B cell (primary cell): ENCODE measurements around the gene SLC35B2. TPM values are rescaled to one million over a fixed set of nuclear protein-coding genes. Genes with fewer than 3 reads are reported as not detected.

Source experiments
- ATAC-seq: fragments of 200-7000 bp; cut with Tn5 transposase; one replicate; pipeline ENCODE4 v1.10.0; 2021; ENCODE audit warnings: low read depth, mild to moderate bottlenecking, moderate number of reproducible peaks, moderate library complexity
- CTCF ChIA-PET: fragments of 350-600 bp; sonication (Branson Sonifier 250); formaldehyde crosslinking; loops from one replicate; lab custom pipeline; 2021; ENCODE audit warnings: antibody characterized with exemption, inconsistent platforms; lab: Charles Lee
- POLR2A ChIA-PET: fragments of 350-600 bp; sonication (Branson Sonifier 250); formaldehyde crosslinking; loops from one replicate; lab custom pipeline; 2021; ENCODE audit warnings: antibody characterized with exemption; lab: Charles Lee
- DNase-seq: peaks from one replicate; pipeline ENCODE4 v3.0.0; 2013
- H2AFZ ChIP-seq: 2 replicates; pipeline ENCODE4 v1.6.1; 2012; ENCODE audit warnings: mild to moderate bottlenecking, low read depth, low read length; ENCODE audit not compliant: insufficient read depth, poor library complexity, severe bottlenecking
- H3K27ac ChIP-seq, 2 donors: 1 replicate in 1 of 2; 2 replicates in 1 of 2; pipeline ENCODE4 v1.5.1; 2012 to 2013; ENCODE audit warnings: low read length in 2 of 2, mild to moderate bottlenecking in 2 of 2, moderate library complexity in 1 of 2
- H3K27me3 ChIP-seq, 4 experiments: fragments of 200-600 bp in 1 of 4; sonication (generic) in 1 of 4; replicated peaks in 1 of 4; 1 replicate in 2 of 4; 2 replicates in 2 of 4; pipeline versions ENCODE4 v1.6.1 to v1.7.0; 2013 to 2016; ENCODE audit warnings: low read length in 3 of 4, mild to moderate bottlenecking in 2 of 4, mixed read lengths in 1 of 4, moderate library complexity in 1 of 4; ENCODE audit not compliant: insufficient read depth in 4 of 4, control insufficient read depth in 3 of 4; ENCODE audit errors: control extremely low read depth in 1 of 4
- H3K36me3 ChIP-seq, 2 experiments: replicated peaks in 1 of 2; 1 replicate in 1 of 2; 2 replicates in 1 of 2; pipeline versions ENCODE4 v1.6.1 to v1.7.1; 2013; ENCODE audit warnings: low read length in 1 of 2; ENCODE audit not compliant: insufficient read depth in 2 of 2, control insufficient read depth in 1 of 2; ENCODE audit errors: control extremely low read depth in 1 of 2, extremely low read depth in 1 of 2
- H3K4me1 ChIP-seq, 2 donors: fragments of 200-600 bp in 1 of 2; sonication (generic) in 1 of 2; 1 replicate in 1 of 2; 2 replicates in 1 of 2; pipeline versions ENCODE4 v1.5.1 to v1.6.1; 2013 to 2017; ENCODE audit warnings: low read length in 2 of 2; ENCODE audit not compliant: control insufficient read depth in 2 of 2, insufficient read depth in 2 of 2
- H3K4me2 ChIP-seq: replicated peaks from 2 replicates; pipeline ENCODE3; 2012; ENCODE audit warnings: mild to moderate bottlenecking, low read depth, low read length; ENCODE audit not compliant: poor library complexity, severe bottlenecking
- H3K4me3 ChIP-seq, 5 experiments: fragments of 200-600 bp in 1 of 5; sonication (generic) in 1 of 5; 1 replicate in 3 of 5; 2 replicates in 2 of 5; pipeline versions ENCODE4 v1.5.1 to v1.7.0; 2011 to 2016; ENCODE audit warnings: low read length in 4 of 5, mild to moderate bottlenecking in 4 of 5, low read depth in 2 of 5, control low read depth in 1 of 5, moderate library complexity in 1 of 5; ENCODE audit not compliant: insufficient read depth in 1 of 5; ENCODE audit errors: control extremely low read depth in 1 of 5, extremely low read depth in 1 of 5
- H3K79me2 ChIP-seq: fragments of 200-600 bp; sonication (generic); one replicate; pipeline ENCODE4 v1.6.0; 2016; ENCODE audit warnings: low read length; ENCODE audit not compliant: control insufficient read depth, insufficient read depth
- H3K9ac ChIP-seq: fragments of 200-600 bp; sonication (generic); 2 replicates; pipeline ENCODE4 v1.6.1; 2017; ENCODE audit warnings: mild to moderate bottlenecking, low read length, moderate library complexity
- H3K9me3 ChIP-seq, 3 donors: one replicate each; pipeline versions ENCODE4 v1.6.1 to v1.7.1; 2013; ENCODE audit warnings: low read length in 2 of 3; ENCODE audit not compliant: control insufficient read depth in 2 of 3, insufficient read depth in 1 of 3; ENCODE audit errors: control extremely low read depth in 1 of 3
- H4K20me1 ChIP-seq: 2 replicates; pipeline ENCODE4 v1.6.0; 2012; ENCODE audit warnings: mild to moderate bottlenecking, low read length; ENCODE audit not compliant: insufficient read depth, control insufficient read depth, poor library complexity, severe bottlenecking
- H3K27ac Mint-ChIP-seq: one replicate; pipeline ENCODE4 v1.8.0; 2021; ENCODE audit warnings: mixed read lengths
- H3K27me3 Mint-ChIP-seq: one replicate; pipeline ENCODE4 v1.8.0; 2021; ENCODE audit warnings: mixed read lengths
- H3K4me1 Mint-ChIP-seq: one replicate; pipeline ENCODE4 v1.8.0; 2021; ENCODE audit warnings: mixed read lengths
- H3K4me3 Mint-ChIP-seq: one replicate; pipeline ENCODE4 v1.8.0; 2021; ENCODE audit warnings: mixed read lengths
- H3K9me3 Mint-ChIP-seq: one replicate; pipeline ENCODE4 v1.8.0; 2022; ENCODE audit warnings: mixed read lengths; ENCODE audit not compliant: insufficient read depth
- CTCF ChIP-seq: fragments of 200-600 bp; IDR thresholded peaks from one replicate; pipeline ENCODE4 v1.8.0; 2022; ENCODE audit warnings: antibody characterized with exemption, mild to moderate bottlenecking
- EZH2 ChIP-seq: IDR thresholded peaks from 2 replicates; pipeline ENCODE4 v1.6.1; 2012; ENCODE audit warnings: borderline replicate concordance, low read depth, mild to moderate bottlenecking, moderate library complexity, low read length; ENCODE audit not compliant: insufficient read depth, poor library complexity, severe bottlenecking
- WGBS: methylation state at CpG from one replicate; pipeline ENCODE4 v1.1.5; 2013; ENCODE audit warnings: missing lambda C conversion rate; ENCODE audit not compliant: insufficient coverage; 5-methylcytosine and 5-hydroxymethylcytosine counted together
- intact Hi-C: fragments of 100-400 bp; cut with micrococcal nuclease; formaldehyde crosslinking; loops from one replicate; pipeline ENCODE4 v1.10.0; 2022
- polyA plus RNA-seq: library from polyadenylated mRNA; depleted of rRNA; stranded (reverse); fragments of >200 nt; gene quantifications from 2 replicates; pipeline ENCODE4 v1.2.3, GENCODE V29; 2012
- total RNA-seq, 2 donors: library from RNA; stranded (reverse); fragments of 120-200 nt in 1 of 2; gene quantifications; 1 replicate in 1 of 2; 2 replicates in 1 of 2; pipeline versions ENCODE4 v1.2.3 to v1.2.4, GENCODE V29; 2013 to 2022

SLC35B2 gene
- total and polyA plus RNA-seq, 2 donors (not counting 1 experiment from before 2014, with no cell fraction given): 30.0 to 35.2 TPM

- Histone ChIP-seq H3K9ac (no peak overlapping the region), H4K20me1 (no peaks in the 10 kb centered on the region), H3K4me2 (no peak overlapping the region), H3K9me3 (no peaks in the 10 kb centered on the region), H2AFZ (no peak overlapping the region), H3K27ac (no peak overlapping the region), H3K36me3 (no peaks in the 10 kb centered on the region), H3K27me3 (peaks cover 0 to 2% (median 0%) of the 10 kb centered on the region in 4 experiments), H3K79me2 (no peaks in the 10 kb centered on the region), H3K4me3 (no peak overlapping the region), H3K4me1 (peaks cover 26 to 45% of the 10 kb centered on the region in 2 donors)
- intact Hi-C loops: loop anchor here (1.0 to 5.0 kb wide), 4 partner anchors 44 to 166 kb away; partner anchors contain the start of genes CDC5L and NFKBIE
- H3K27ac Mint-ChIP-seq: peak overlapping the region; percentile 13
- H3K4me3 Mint-ChIP-seq: peak overlapping the region; percentile 58
- ATAC-seq: no peak
- no peaks in the 10 kb centered on the region for H3K9me3 Mint-ChIP-seq
- peaks cover 41% of the 10 kb centered on the region for H3K4me1 Mint-ChIP-seq
- CTCF ChIA-PET: interaction anchor here (0.6 to 2.0 kb wide), 11 partner anchors 14 to 92 kb away, joined by 3 to 6 read pairs (median 3); partner anchors contain the start of gene AARS2
- TF ChIP-seq CTCF (no peak), EZH2 (no peak)
- H3K27me3 Mint-ChIP-seq: no peaks in the 10 kb centered on the region
- POLR2A ChIA-PET: interaction anchor here (0.6 to 2.4 kb wide), 2 partner anchors 25 to 166 kb away, joined by 5 to 11 read pairs; partner anchors contain the start of genes CDC5L and HSP90AB1
- no peak for DNase-seq
- WGBS: 92% methylated on average over 1 of the region's 4 CpGs
These were observed 36.4 kb downstream of the SLC35B2 start for GRCh38 chr6:44220913-44221290.
